NCI-H460 (cell line): Measurements from ENCODE around the gene MDK. TPM values are rescaled to one million over a fixed set of nuclear protein-coding genes. Genes with fewer than 3 reads are reported as not detected.
"Not testable (repeated sequence)": the region's sequence is repeated elsewhere in the genome, so short reads cannot be mapped to it uniquely, and the experiment has no call there.

ENCODE experiments used
- DNase-seq: peaks from one replicate; pipeline ENCODE4 v3.0.0-alpha.2; 2016; ENCODE audit warnings: low read depth; ENCODE audit errors: extremely low read depth
- total RNA-seq: library from RNA; depleted of rRNA; stranded (reverse); fragments of >200 nt; shearing (Covaris generic); gene quantifications from 2 replicates; pipeline ENCODE4 v1.2.3, GENCODE V29; 2014

Gene MDK
- total RNA-seq, 1 experiment from 2014 or later: 22.1 TPM

- no peak for DNase-seq
These were observed 14.1 kb upstream of the MDK start for GRCh38 chr11:46367244-46367915.

- no peak for DNase-seq
These were observed 13.6 kb upstream of the MDK start for GRCh38 chr11:46367916-46368267.

DNA sequence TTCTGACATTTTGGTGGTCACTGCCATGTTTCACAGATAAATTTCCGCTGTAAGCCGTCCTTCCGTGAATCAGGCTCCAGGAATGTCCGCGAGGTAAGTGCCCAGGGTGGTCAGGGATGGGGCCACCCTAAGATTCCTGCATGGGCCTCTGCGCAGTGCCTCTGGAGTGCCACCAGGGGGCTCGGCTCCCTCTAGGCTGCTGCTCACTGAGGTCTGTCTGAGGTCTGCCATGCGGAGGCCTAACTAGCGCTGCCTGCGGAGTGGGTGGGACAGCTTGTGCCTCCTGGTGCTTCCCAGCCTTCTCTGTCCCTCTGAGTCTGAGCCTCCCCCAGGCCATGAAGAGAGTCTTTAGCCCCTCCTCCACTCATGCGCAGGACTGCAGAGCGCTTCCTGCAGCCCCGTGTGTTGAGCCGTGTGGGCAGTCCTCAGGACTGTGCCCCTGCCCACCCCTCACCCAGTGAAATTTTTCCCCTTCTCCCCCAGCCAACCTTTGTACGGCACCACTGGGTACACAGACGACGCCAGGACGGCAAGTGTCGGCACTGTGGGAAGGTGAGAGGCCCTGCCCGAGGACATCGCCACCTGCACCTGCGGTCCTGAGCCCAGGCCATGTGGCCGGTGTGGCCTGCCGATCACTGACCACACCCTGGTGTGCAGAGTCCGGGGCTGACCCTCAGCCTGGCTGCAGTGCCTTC is 11.9 kb upstream of the MDK start:
- DNase-seq: no peak

DNA sequence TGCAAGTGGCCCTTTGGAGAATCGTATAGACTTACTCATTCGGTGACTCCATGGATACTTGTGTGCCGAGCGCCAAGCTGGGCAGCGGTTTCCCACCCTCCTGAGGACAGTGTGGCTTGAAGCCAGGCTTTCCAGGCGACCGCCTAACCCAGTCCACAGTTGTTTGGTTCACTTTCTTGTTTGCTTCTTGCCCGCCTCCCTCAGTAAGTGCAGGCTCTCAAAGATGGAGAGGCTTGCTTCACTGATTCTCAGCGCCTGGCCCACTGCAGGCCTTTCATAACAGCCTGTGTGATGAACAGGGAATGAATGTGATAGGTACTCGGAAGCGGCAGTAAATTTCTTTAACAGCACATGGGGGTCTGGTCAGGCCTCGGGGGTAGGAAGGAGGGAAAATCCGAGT is 11.2 kb upstream of the MDK start:
- no peak for DNase-seq

DNA sequence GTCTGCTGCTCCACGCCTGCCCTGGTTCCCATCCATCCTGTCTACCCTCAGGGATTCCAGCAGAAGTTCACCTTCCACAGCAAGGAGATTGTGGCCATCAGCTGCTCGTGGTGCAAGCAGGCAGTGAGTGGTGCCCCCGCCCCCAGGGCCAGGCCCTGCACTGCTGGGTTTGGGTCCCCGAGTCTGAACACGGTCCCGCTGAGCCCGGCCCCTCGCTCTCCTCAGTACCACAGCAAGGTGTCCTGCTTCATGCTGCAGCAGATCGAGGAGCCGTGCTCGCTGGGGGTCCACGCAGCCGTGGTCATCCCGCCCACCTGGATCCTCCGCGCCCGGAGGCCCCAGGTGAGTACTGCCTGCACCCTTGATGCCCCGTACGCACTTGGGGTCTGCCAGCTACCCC is 10.2 kb upstream of the MDK start:
- DNase-seq: not testable (repeated sequence)

GRCh38 chr11:46372086-46372485 is 9.4 kb upstream of the MDK start:
- no peak for DNase-seq

DNA sequence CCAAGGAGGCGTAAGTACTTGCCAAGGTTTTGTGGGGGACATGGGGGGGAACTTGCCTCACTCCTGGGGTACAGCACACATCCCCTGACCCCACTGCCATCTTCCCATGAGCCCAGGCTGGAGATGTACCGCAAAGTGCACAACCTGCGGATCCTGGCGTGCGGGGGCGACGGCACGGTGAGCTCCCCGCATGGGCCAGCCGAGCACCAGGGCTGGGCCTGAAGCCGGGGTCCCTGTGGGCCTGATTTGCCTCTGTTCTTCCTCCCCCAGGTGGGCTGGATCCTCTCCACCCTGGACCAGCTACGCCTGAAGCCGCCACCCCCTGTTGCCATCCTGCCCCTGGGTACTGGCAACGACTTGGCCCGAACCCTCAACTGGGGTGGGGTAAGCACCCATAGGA is 9.0 kb upstream of the MDK start:
- DNase-seq: not testable (repeated sequence)

- no peak for DNase-seq
These were observed 7.4 kb upstream of the MDK start for GRCh38 chr11:46373787-46374740.

DNA sequence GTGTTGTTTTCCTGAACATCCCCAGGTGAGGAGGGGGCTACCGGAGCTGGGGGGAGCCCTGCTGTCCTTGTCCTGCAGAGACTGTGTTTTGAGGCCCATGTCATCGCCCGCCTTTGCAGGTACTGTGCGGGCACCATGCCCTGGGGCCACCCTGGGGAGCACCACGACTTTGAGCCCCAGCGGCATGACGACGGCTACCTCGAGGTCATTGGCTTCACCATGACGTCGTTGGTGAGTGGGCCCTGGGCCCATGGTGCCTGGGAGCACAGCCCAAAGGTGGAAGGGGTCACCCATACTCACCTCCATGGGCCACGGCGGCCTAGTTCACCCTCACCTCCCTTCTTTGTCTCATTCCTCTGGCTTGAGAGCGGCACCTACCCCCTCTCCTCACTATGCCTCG is 6.7 kb upstream of the MDK start:
- DNase-seq: no peak

- DNase-seq: no peak
These were observed 5.9 kb upstream of the MDK start for GRCh38 chr11:46375392-46376101.

GRCh38 chr11:46376258-46377050 is 5.0 kb upstream of the MDK start:
- DNase-seq: no peak

GRCh38 chr11:46377290-46377689 is 4.2 kb upstream of the MDK start:
- no peak for DNase-seq

DNA sequence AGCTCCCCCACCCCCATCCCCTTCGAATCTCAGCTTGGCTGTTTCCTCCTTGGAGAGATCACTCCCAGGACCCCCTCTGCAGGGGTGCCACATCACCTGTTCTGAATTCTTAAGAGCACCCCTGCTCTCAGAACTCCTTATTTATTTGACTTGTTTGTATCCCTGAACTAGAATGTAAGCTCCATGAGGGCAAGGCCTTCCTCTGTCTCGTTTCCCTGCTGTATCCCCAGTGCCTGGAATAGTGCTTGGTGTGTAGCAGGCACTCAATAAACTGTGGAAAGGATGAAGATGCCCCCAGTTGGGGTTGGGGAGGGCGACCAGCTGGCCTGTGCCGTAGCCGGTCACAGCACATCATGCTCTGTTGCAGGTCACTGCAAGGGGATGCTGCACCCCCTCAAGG is 3.6 kb upstream of the MDK start:
- DNase-seq: no peak

GRCh38 chr11:46378296-46378695 is 3.2 kb upstream of the MDK start:
- DNase-seq: no peak

- no peak for DNase-seq
These were observed 2.5 kb upstream of the MDK start for GRCh38 chr11:46378811-46379481.

DNA sequence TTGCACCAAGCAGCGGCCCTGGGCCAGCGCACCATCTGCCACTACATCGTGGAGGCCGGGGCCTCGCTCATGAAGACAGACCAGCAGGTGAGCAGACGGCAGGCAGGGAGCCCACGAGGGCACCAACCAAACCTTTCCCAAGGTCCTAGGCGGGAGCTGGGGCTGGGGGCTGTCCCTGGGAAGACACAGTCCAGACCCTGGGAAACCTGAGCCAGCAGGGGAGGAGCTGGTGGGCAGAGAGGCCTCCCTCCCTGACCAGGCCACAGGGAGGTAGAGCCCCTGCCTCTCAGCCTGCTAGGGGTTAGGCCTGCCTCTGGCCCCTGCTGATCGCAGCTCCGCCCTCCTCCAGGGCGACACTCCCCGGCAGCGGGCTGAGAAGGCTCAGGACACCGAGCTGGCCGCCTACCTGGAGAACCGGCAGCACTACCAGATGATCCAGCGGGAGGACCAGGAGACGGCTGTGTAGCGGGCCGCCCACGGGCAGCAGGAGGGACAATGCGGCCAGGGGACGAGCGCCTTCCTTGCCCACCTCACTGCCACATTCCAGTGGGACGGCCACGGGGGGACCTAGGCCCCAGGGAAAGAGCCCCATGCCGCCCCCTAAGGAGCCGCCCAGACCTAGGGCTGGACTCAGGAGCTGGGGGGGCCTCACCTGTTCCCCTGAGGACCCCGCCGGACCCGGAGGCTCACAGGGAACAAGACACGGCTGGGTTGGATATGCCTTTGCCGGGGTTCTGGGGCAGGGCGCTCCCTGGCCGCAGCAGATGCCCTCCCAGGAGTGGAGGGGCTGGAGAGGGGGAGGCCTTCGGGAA is 1.8 kb upstream of the MDK start:
- DNase-seq: not testable (repeated sequence)

GRCh38 chr11:46380340-46381047 is 975 bp upstream of the MDK start:
- DNase-seq: no peak
